Measurements from ENCODE around the gene ADAMTS18.

DNA sequence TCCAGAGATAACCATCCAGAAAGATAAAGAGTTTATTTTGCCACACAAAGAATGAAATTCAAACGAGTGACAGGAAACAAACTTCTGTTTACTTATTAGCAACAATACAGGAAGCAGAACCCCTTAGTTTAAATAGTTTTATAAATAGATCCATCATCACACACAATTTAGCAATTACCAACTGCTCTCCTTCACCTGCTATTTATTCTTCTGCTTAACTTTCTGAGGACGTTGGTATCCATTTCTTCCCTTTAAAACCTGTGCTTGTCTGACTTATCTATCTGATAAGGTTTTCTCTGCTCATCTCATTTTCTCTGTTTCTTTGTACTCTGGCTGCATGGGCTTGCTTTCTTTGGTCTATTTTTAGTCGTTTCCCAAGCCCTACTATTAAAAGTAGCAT lies 4.3 kb upstream of the ADAMTS18 start:
- TF ChIP-seq, protein P1, sequence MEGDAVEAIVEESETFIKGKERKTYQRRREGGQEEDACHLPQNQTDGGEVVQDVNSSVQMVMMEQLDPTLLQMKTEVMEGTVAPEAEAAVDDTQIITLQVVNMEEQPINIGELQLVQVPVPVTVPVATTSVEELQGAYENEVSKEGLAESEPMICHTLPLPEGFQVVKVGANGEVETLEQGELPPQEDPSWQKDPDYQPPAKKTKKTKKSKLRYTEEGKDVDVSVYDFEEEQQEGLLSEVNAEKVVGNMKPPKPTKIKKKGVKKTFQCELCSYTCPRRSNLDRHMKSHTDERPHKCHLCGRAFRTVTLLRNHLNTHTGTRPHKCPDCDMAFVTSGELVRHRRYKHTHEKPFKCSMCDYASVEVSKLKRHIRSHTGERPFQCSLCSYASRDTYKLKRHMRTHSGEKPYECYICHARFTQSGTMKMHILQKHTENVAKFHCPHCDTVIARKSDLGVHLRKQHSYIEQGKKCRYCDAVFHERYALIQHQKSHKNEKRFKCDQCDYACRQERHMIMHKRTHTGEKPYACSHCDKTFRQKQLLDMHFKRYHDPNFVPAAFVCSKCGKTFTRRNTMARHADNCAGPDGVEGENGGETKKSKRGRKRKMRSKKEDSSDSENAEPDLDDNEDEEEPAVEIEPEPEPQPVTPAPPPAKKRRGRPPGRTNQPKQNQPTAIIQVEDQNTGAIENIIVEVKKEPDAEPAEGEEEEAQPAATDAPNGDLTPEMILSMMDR (IDR thresholded peaks at IDR 0.05; ENCODE audit: insufficient read depth, low read length) = no peak
- TF ChIP-seq POLR2AphosphoS5 (IDR thresholded peaks at IDR 0.05; ENCODE audit: low read depth) = no peak
- no peak for TF ChIP-seq GABPA (IDR thresholded peaks at IDR 0.05; ENCODE audit: low read depth)
